RWPE1 (cell line): ENCODE results near the gene BICD2.
A peak's percentile ranks its signal among the peaks of the same experiment; 100 is the strongest.
"Not testable (repeated sequence)": the region's sequence is repeated elsewhere in the genome, so short reads cannot be mapped to it uniquely, and the experiment has no call there.

Source experiments
- CTCF ChIA-PET: fragments of 350-600 bp; sonication (Branson Sonifier 250); formaldehyde crosslinking; extraction: SDS; loops from one replicate; lab custom pipeline; 2021; lab: Yijun Ruan, JAX
- POLR2A ChIA-PET: fragments of 400-600 bp; formaldehyde crosslinking; extraction: SDS; loops from one replicate; lab custom pipeline; 2020; ENCODE audit warnings: antibody characterized with exemption; ENCODE audit not compliant: low non-redundant PET; lab: Yijun Ruan, JAX
- DNase-seq: peaks from one replicate; pipeline ENCODE4 v3.0.0; 2012; ENCODE audit warnings: low spot score
- H3K27ac ChIP-seq: fragments of 450-650 bp; 2 replicates; pipeline ENCODE4 v1.5.1; 2017
- TF ChIP-seq, protein P1 (sequence below): fragments of 450-650 bp; conservative IDR thresholded peaks from 2 replicates; pipeline ENCODE4 v1.5.1; 2017; ENCODE audit warnings: low read depth, mild to moderate bottlenecking

Gene BICD2

DNA sequence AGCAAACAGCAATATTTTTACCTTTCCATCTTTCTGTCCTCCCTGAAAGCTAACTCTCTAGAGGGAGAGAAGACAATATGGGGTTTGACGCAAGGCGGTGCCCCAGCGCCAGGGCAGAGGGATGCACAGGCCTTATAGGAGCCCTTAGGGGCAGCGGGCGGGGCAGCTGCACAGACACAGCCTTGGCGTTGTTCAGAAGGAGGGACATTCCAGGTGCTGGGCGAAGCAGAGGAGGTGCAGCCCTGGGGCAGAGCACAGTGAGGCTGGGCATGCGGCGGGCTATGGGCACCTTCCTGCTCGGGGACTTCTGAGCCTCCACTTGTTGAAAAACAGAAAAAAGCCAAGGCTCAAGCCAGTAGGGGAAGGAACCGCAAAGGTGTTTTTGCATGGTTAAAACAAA, 33.7 kb upstream of the BICD2 start:
- no peak for DNase-seq
- TF ChIP-seq, protein P1, sequence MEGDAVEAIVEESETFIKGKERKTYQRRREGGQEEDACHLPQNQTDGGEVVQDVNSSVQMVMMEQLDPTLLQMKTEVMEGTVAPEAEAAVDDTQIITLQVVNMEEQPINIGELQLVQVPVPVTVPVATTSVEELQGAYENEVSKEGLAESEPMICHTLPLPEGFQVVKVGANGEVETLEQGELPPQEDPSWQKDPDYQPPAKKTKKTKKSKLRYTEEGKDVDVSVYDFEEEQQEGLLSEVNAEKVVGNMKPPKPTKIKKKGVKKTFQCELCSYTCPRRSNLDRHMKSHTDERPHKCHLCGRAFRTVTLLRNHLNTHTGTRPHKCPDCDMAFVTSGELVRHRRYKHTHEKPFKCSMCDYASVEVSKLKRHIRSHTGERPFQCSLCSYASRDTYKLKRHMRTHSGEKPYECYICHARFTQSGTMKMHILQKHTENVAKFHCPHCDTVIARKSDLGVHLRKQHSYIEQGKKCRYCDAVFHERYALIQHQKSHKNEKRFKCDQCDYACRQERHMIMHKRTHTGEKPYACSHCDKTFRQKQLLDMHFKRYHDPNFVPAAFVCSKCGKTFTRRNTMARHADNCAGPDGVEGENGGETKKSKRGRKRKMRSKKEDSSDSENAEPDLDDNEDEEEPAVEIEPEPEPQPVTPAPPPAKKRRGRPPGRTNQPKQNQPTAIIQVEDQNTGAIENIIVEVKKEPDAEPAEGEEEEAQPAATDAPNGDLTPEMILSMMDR, result no peak
- ChIA-PET POLR2A (interaction anchor here (0.6 kb wide), 1 partner anchor 156 kb away, joined by 3 read pairs; no protein-coding TSS in a partner anchor), CTCF (no interaction called here)
- no peak overlapping the region for H3K27ac ChIP-seq

DNA sequence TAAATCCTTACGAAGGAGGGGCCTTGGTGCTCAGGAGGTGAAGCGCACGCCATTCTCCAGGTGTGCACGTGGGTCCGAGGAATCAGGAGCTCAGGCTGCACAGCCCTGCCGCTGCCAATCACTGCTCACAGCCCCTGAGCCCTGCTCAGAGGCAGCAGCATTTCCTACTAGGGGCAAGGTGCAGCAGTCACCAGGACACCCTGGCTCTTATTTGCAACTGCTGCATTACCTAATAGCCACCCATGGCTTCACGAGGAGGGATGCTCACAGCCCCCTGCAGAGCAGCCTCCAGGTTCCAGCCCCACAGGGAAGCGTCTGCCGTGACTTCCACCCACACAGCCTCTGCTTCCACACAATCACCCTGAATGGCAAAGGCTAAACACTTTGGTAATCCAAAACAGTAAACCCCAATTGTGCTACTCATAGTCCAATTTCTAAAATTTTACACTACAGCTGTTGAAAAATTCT, 31.7 kb upstream of the BICD2 start:
- CTCF ChIA-PET, DNase-seq, POLR2A ChIA-PET, H3K27ac ChIP-seq: not testable (repeated sequence)

DNA sequence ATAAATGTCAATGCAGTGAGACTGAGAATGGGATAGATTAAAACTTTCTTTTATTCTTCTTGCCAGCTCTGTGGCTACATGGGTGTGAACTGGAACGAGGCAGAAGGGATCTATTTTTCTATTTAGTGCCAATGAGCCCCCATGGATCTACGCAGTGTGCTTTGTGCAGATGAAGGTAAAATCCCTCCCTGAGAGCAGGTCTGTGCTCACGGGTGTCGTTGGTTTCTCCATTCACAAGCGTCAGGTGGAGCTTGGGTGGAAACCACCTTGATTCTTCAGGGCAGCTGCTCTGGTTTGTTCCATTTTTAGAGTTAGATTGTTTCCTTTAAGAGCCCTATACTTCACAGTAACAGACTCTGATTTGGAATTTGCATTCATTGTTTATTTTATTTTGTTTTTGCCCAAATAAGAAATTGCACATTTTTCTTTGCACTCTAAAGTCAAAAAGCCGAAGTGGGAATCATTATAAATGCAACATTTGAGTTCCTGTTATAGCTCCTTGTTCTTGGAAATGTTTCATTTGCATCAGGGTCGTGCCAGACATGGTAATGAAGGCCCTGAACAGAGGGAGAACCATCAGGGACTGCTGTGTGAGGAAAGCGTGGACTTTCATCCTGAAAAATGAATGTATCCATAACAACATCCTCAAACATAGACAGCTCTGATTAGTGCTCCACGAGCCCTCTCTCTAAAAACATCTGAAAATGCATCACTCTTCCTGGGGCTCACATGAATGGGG, 31.1 kb upstream of the BICD2 start:
- H3K27ac ChIP-seq, result no peak overlapping the region
- ChIA-PET CTCF (no interaction called here), POLR2A (no interaction called here)
- TF ChIP-seq, protein P1, result no peak
- DNase-seq, result no peak

DNA sequence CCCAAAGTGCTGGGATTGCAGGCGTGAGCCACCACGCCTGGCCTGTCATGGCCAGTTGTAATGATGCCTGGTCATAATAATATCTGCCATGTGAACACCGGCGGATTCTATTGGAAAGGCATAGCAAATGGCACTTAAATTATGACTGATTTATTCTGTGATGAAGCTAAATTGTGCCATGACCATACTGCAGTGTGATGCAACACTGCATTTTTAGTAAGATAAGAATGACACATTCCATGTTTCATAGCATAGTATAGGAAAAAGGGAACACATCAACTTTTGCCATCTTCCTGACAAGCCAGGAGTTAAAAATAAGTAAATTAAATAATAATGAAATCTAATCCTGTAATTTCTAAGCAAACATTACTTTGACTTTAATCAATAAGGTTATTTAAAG, 30.4 kb upstream of the BICD2 start:
- H3K27ac ChIP-seq, result no peak overlapping the region
- POLR2A ChIA-PET, result no interaction called here
- TF ChIP-seq, protein P1, result no peak
- no peak for DNase-seq
- CTCF ChIA-PET, result interaction anchor here (0.6 kb wide), 1 partner anchor 85 kb away, joined by 5 read pairs; no protein-coding TSS in a partner anchor

DNA sequence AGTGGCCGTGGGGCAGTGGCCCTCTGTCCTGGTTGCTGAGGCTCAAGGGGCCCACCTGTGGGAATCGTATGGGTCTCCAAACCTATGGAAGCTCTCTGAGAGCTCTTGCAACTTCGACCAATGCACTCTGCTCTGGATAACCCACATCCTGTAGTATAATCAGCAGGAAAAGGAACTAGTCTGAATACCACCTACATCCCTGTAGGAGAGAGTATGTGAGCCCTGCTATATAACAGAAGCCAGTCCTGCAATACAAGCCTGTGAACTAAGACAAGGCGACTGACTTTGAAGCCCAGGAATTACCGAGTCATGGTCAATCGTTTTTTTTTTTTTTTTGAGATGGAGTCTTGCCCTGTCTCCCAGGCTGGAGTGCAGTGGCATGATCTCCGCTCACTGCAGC, 29.8 kb upstream of the BICD2 start:
- H3K27ac ChIP-seq, result no peak overlapping the region
- CTCF ChIA-PET, result interaction anchor here (0.6 kb wide), 1 partner anchor 85 kb away, joined by 5 read pairs; no protein-coding TSS in a partner anchor
- POLR2A ChIA-PET, result no interaction called here
- TF ChIP-seq, protein P1, result no peak
- DNase-seq, result no peak

DNA sequence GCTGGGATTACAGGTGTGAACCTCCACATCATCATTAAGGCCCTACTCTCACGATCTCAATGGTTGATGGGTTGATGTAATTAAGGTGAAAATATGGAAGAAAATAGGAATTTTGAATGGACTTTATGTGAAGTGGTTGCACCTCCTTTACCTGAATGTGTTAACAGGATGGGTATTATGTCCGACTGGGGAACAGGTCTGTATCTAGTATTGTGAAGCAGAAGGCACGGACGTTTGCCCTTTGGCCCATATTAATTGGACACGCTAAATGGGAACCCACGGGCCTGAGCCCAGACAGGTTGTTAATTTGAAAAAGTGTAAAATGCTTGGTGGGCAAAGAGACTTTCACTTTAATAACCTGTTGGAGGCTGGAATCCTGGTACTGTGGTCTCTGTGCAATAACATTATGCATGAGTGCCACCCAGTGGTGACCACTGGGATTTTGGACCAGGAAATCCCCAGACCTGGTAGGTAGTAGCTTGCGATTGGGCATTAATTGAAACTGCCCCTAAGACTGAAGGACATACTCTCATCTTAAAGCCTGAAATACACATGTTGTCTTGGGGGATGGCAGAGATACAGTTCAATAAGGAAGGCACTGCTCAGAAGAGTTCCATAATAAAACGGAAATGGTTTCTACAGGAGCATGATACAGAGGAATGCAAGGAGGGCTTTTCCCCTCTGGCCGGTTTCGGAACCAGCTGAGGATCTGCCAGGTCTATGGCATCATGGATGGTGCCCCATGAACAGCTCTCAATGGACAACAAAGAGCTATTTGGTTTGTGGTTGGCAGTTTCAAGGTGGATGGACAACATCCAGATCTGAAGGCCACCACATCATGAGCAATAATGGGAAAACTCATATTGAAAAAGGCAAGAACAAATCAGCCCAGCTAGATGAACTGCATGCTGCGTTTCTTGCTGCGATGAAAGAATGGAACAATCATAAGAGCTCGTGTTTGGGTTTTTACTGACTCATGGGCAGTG, 26.2 kb upstream of the BICD2 start:
- CTCF ChIA-PET, result interaction anchor here (0.5 to 6.9 kb wide), 12 partner anchors 16 to 1359 kb away, joined by 3 to 53 read pairs (median 4); no protein-coding TSS in a partner anchor
- H3K27ac ChIP-seq, result no peak overlapping the region
- DNase-seq, result peak; percentile 92
- TF ChIP-seq, protein P1, result peak; percentile 96
- POLR2A ChIA-PET, result interaction anchor here (0.7 to 1.0 kb wide), 2 partner anchors 27 to 136 kb away, joined by 3 read pairs; no protein-coding TSS in a partner anchor
